Neural cell (in vitro differentiated cells): Measurements from ENCODE around the gene RAB4B. TPM values are rescaled to one million over a fixed set of nuclear protein-coding genes. Genes with fewer than 3 reads are reported as not detected.
"Not testable (repeated sequence)": the region's sequence is repeated elsewhere in the genome, so short reads cannot be mapped to it uniquely, and the experiment has no call there.

Experiments used
- H2AFZ ChIP-seq: fragments of 200-600, 300-800 bp; sonication (generic), shearing (Covaris generic); 2 replicates; pipeline ENCODE4 v1.6.0; 2014; ENCODE audit warnings: low read depth, mild to moderate bottlenecking, antibody characterized with exemption, low read length, moderate library complexity
- H3F3A ChIP-seq: fragments of 200-600 bp; shearing (Covaris generic); 2 replicates; pipeline ENCODE4 v1.6.1; 2016; ENCODE audit warnings: mild to moderate bottlenecking, moderate library complexity, mixed read lengths, antibody characterized with exemption, low read length; ENCODE audit not compliant: insufficient read depth, poor library complexity, severe bottlenecking
- H3K27ac ChIP-seq: fragments of 200-600, 300-800 bp; sonication (generic), shearing (Covaris generic); 2 replicates; pipeline ENCODE4 v1.5.1; 2014; ENCODE audit warnings: mild to moderate bottlenecking, low read length, moderate library complexity
- H3K27me3 ChIP-seq: fragments of 300-800, 200-600 bp; sonication (generic), shearing (Covaris generic); 2 replicates; pipeline ENCODE4 v1.6.0; 2014; ENCODE audit warnings: mild to moderate bottlenecking, low read depth, low read length, moderate library complexity; ENCODE audit not compliant: insufficient read depth
- H3K36me3 ChIP-seq: fragments of 300-800, 200-600 bp; sonication (generic), shearing (Covaris generic); 2 replicates; pipeline ENCODE4 v1.5.1; 2014; ENCODE audit warnings: mild to moderate bottlenecking, antibody characterized with exemption, low read length, moderate library complexity; ENCODE audit not compliant: insufficient read depth
- H3K4me2 ChIP-seq: fragments of 300-800, 200-600 bp; sonication (generic), shearing (Covaris generic); 2 replicates; pipeline ENCODE4 v1.6.0; 2014; ENCODE audit warnings: mild to moderate bottlenecking, low read length
- H3K4me3 ChIP-seq: fragments of 300-800, 200-600 bp; sonication (generic), shearing (Covaris generic); 2 replicates; pipeline ENCODE4 v1.5.1; 2014; ENCODE audit warnings: mild to moderate bottlenecking, low read length, moderate library complexity
- H3K79me2 ChIP-seq: fragments of 200-600 bp; shearing (Covaris generic); replicated peaks from 2 replicates; pipeline ENCODE4 v1.6.0; 2014; ENCODE audit warnings: mild to moderate bottlenecking, low read length, moderate library complexity; ENCODE audit not compliant: insufficient read depth
- H3K9ac ChIP-seq: fragments of 300-800, 200-600 bp; sonication (generic), shearing (Covaris generic); 2 replicates; pipeline ENCODE4 v1.6.1; 2016; ENCODE audit warnings: mild to moderate bottlenecking, low read length, mixed read lengths
- H3K9me2 ChIP-seq: fragments of 200-600 bp; shearing (Covaris generic); 2 replicates; pipeline ENCODE4 v1.6.1; 2016; ENCODE audit warnings: mild to moderate bottlenecking, low read length, mixed read lengths; ENCODE audit not compliant: insufficient read depth
- H3K9me3 ChIP-seq: fragments of 200-600, 300-800 bp; sonication (generic), shearing (Covaris generic); 2 replicates; pipeline ENCODE4 v1.6.1; 2016; ENCODE audit warnings: mild to moderate bottlenecking, mixed run types, low read length, moderate library complexity, mixed read lengths
- H4K20me1 ChIP-seq: fragments of 200-600 bp; shearing (Covaris generic); 2 replicates; pipeline ENCODE4 v1.6.1; 2016; ENCODE audit warnings: mild to moderate bottlenecking, mixed run types; ENCODE audit not compliant: insufficient read depth
- EP300 ChIP-seq: fragments of 450-650 bp; conservative IDR thresholded peaks from 2 replicates; pipeline ENCODE4 v1.6.1; 2014; ENCODE audit warnings: antibody characterized with exemption, mild to moderate bottlenecking, moderate library complexity; ENCODE audit not compliant: poor library complexity, severe bottlenecking
- EZH2 ChIP-seq: fragments of 200-600, 300-800 bp; shearing (Covaris generic), sonication (generic); IDR thresholded peaks from 2 replicates; pipeline ENCODE4 v1.6.1; 2014; ENCODE audit warnings: antibody characterized with exemption, low read length, borderline replicate concordance, mild to moderate bottlenecking; ENCODE audit not compliant: insufficient read depth, poor library complexity, severe bottlenecking
- MXI1 ChIP-seq: fragments of 450-650 bp; conservative IDR thresholded peaks from 2 replicates; pipeline ENCODE4 v1.6.1; 2014; ENCODE audit warnings: antibody characterized with exemption, mild to moderate bottlenecking; ENCODE audit not compliant: poor library complexity, severe bottlenecking
- POLR2AphosphoS5 ChIP-seq: IDR thresholded peaks from 2 replicates; pipeline ENCODE4 v1.6.1; 2012
- RAD21 ChIP-seq: fragments of 450-650 bp; conservative IDR thresholded peaks from 2 replicates; pipeline ENCODE4 v1.6.1; 2014; ENCODE audit warnings: antibody characterized with exemption, mild to moderate bottlenecking, moderate library complexity
- SMC3 ChIP-seq: fragments of 450-650 bp; conservative IDR thresholded peaks from 2 replicates; pipeline ENCODE4 v1.6.1; 2014; ENCODE audit warnings: antibody characterized with exemption, mild to moderate bottlenecking, moderate library complexity; ENCODE audit not compliant: poor library complexity
- TAF1 ChIP-seq: IDR thresholded peaks from 2 replicates; pipeline ENCODE4 v1.6.1; 2012; ENCODE audit warnings: low read depth
- polyA plus RNA-seq: library from polyadenylated mRNA; depleted of rRNA; stranded (reverse); fragments of >200 nt; gene quantifications from 2 replicates; pipeline ENCODE4 v1.2.3, GENCODE V29; 2014
- TF ChIP-seq, protein P1 (sequence below): fragments of 450-650 bp; IDR thresholded peaks from 2 replicates; pipeline ENCODE4 v1.5.1; 2014; ENCODE audit warnings: antibody characterized with exemption, mild to moderate bottlenecking, moderate library complexity; ENCODE audit not compliant: poor library complexity, severe bottlenecking
- TF ChIP-seq, protein P2 (sequence below): IDR thresholded peaks from 2 replicates; pipeline ENCODE4 v1.6.1; 2012; ENCODE audit warnings: borderline replicate concordance

RAB4B gene
- polyA plus RNA-seq, 1 donor from 2014 or later: 66.0 TPM

DNA sequence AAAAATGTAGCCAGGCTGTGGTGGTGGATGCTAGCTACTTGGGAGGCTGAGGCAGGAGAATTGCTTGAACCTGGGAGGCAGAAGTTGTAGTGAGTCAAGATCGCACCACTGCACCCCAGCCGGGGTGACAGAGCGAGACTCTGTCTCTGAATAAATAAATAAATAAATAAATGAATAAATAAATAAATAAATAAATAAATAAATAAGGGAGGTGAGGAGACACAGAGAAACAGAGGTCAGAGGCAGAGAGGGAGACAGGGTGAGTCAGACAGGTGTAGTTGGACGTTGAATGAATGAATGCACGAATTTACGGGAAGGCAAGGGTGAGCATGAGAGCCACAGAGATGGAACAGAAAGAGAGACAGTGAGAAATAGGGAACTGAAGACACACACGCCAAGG is 3.1 kb downstream of the RAB4B start:
- no peak for TF ChIP-seq MXI1
- TF ChIP-seq TAF1: no peak
- TF ChIP-seq EP300: no peak
- TF ChIP-seq, protein P1, sequence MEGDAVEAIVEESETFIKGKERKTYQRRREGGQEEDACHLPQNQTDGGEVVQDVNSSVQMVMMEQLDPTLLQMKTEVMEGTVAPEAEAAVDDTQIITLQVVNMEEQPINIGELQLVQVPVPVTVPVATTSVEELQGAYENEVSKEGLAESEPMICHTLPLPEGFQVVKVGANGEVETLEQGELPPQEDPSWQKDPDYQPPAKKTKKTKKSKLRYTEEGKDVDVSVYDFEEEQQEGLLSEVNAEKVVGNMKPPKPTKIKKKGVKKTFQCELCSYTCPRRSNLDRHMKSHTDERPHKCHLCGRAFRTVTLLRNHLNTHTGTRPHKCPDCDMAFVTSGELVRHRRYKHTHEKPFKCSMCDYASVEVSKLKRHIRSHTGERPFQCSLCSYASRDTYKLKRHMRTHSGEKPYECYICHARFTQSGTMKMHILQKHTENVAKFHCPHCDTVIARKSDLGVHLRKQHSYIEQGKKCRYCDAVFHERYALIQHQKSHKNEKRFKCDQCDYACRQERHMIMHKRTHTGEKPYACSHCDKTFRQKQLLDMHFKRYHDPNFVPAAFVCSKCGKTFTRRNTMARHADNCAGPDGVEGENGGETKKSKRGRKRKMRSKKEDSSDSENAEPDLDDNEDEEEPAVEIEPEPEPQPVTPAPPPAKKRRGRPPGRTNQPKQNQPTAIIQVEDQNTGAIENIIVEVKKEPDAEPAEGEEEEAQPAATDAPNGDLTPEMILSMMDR: no peak
- no peak for TF ChIP-seq POLR2AphosphoS5
- no peak for TF ChIP-seq RAD21
- TF ChIP-seq EZH2: no peak
- no peak for TF ChIP-seq SMC3
- TF ChIP-seq, protein P2, sequence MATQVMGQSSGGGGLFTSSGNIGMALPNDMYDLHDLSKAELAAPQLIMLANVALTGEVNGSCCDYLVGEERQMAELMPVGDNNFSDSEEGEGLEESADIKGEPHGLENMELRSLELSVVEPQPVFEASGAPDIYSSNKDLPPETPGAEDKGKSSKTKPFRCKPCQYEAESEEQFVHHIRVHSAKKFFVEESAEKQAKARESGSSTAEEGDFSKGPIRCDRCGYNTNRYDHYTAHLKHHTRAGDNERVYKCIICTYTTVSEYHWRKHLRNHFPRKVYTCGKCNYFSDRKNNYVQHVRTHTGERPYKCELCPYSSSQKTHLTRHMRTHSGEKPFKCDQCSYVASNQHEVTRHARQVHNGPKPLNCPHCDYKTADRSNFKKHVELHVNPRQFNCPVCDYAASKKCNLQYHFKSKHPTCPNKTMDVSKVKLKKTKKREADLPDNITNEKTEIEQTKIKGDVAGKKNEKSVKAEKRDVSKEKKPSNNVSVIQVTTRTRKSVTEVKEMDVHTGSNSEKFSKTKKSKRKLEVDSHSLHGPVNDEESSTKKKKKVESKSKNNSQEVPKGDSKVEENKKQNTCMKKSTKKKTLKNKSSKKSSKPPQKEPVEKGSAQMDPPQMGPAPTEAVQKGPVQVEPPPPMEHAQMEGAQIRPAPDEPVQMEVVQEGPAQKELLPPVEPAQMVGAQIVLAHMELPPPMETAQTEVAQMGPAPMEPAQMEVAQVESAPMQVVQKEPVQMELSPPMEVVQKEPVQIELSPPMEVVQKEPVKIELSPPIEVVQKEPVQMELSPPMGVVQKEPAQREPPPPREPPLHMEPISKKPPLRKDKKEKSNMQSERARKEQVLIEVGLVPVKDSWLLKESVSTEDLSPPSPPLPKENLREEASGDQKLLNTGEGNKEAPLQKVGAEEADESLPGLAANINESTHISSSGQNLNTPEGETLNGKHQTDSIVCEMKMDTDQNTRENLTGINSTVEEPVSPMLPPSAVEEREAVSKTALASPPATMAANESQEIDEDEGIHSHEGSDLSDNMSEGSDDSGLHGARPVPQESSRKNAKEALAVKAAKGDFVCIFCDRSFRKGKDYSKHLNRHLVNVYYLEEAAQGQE: no peak
- Histone ChIP-seq H2AFZ (no peak overlapping the region), H3F3A (peaks cover 4% of the 10 kb centered on the region), H3K36me3 (no peaks in the 10 kb centered on the region), H4K20me1 (no peaks in the 10 kb centered on the region), H3K9ac (no peak overlapping the region), H3K9me3 (no peaks in the 10 kb centered on the region), H3K27me3 (no peaks in the 10 kb centered on the region), H3K4me2 (no peak overlapping the region), H3K9me2 (no peaks in the 10 kb centered on the region), H3K4me3 (no peak overlapping the region), H3K79me2 (no peaks in the 10 kb centered on the region), H3K27ac (no peak overlapping the region)

DNA sequence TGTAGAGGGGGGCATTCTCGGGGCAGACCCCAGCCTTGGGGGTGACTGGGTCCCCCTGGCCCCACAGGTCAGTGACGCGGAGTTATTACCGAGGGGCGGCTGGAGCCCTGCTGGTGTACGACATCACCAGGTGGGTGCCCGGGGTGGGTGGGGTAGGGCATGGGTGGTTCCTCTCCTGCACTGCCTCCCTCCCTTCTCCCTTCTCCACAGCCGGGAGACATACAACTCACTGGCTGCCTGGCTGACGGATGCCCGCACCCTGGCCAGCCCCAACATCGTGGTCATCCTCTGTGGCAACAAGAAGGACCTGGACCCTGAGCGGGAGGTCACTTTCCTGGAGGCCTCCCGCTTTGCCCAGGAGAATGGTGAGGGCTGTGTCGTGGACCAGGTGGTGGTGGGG is 5.7 kb downstream of the RAB4B start:
- no peaks in the 10 kb centered on the region for H3K27me3 ChIP-seq
- no peaks in the 10 kb centered on the region for H3F3A ChIP-seq

DNA sequence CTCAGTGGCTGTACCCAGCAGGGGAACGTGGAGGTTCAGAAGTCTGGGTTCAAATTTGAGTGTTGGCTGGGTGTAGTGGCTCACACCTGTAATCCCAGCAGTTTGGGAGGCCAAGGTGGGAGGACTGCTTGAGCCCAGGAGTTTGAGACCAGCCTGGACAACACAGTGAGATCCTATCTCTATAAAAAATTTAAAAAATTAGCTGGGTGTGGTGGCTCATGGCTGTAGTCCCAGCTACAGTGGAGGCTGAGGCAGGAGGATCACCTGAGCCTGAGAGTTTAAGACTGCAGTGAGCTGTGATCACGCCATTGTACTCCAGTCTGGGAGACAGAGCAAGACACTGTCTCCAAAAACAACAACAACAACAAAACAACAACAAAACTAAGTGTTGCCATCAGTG is 6.1 kb downstream of the RAB4B start:
- H3K79me2 ChIP-seq, H3K9ac ChIP-seq, H3K27me3 ChIP-seq, H3K9me3 ChIP-seq, H3K4me3 ChIP-seq, H2AFZ ChIP-seq, H3F3A ChIP-seq, H4K20me1 ChIP-seq, H3K4me2 ChIP-seq, H3K36me3 ChIP-seq, H3K9me2 ChIP-seq, H3K27ac ChIP-seq: not testable (repeated sequence)

More for the DNA sequence above, 5.7 kb downstream of the RAB4B start:
- H3K79me2 ChIP-seq: no peaks in the 10 kb centered on the region
- no peaks in the 10 kb centered on the region for H3K9me2 ChIP-seq
- no peak overlapping the region for H3K4me2 ChIP-seq
- H2AFZ ChIP-seq: no peak overlapping the region
- no peak for TF ChIP-seq SMC3
- TF ChIP-seq MXI1: no peak
- TF ChIP-seq EZH2: no peak
- no peak for TF ChIP-seq TAF1
- no peaks in the 10 kb centered on the region for H3K36me3 ChIP-seq
- H3K9me3 ChIP-seq: no peaks in the 10 kb centered on the region
- H3K9ac ChIP-seq: no peak overlapping the region
- no peak overlapping the region for H3K27ac ChIP-seq
- no peak overlapping the region for H3K4me3 ChIP-seq
- H4K20me1 ChIP-seq: no peaks in the 10 kb centered on the region
